SK-N-SH treated with all-trans-retinoic acid at 6 μM for 48 hours (cell line): ENCODE data around the gene IGSF9.

ENCODE experiments used
- ATAC-seq: fragments of 200-7000 bp; cut with Tn5 transposase; 3 replicates; pipeline ENCODE4 v1.9.1; 2020; ENCODE audit warnings: mild to moderate bottlenecking, moderate library complexity
- ARNTL ChIP-seq: fragments of 450-650 bp; formaldehyde crosslinking; IDR thresholded peaks from 2 replicates; pipeline ENCODE4 v1.5.0; 2020; ENCODE audit warnings: low read depth, mild to moderate bottlenecking, moderate library complexity, borderline replicate concordance
- CREB5 ChIP-seq: fragments of 250-450 bp; sonication (Bioruptor Pico); IDR thresholded peaks from 2 replicates; pipeline ENCODE4 v1.5.1; 2020; ENCODE audit warnings: low read depth, mild to moderate bottlenecking, moderate library complexity
- CSDC2 ChIP-seq: fragments of 250-450 bp; sonication (Bioruptor Pico); IDR thresholded peaks from 2 replicates; pipeline ENCODE4 v1.5.0; 2020; ENCODE audit warnings: mild to moderate bottlenecking, moderate library complexity
- CSRNP3 ChIP-seq: fragments of 250-450 bp; sonication (Bioruptor Pico); IDR thresholded peaks from 2 replicates; pipeline ENCODE4 v1.5.1; 2021; ENCODE audit warnings: mild to moderate bottlenecking, moderate library complexity
- ESRRG ChIP-seq: fragments of 250-450 bp; sonication (Bioruptor Pico); IDR thresholded peaks from 2 replicates; pipeline ENCODE4 v1.6.1; 2021; ENCODE audit warnings: mild to moderate bottlenecking
- GLIS3 ChIP-seq: fragments of 250-450 bp; sonication (Bioruptor Pico); IDR thresholded peaks from 2 replicates; pipeline ENCODE4 v1.5.0; 2020; ENCODE audit warnings: mild to moderate bottlenecking, moderate library complexity
- ISL1 ChIP-seq: fragments of 250-450 bp; sonication (Bioruptor Pico); IDR thresholded peaks from 2 replicates; pipeline ENCODE4 v2.1.2; 2022; ENCODE audit warnings: mild to moderate bottlenecking, moderate library complexity
- OSR1 ChIP-seq: fragments of 250-450 bp; sonication (Bioruptor Pico); IDR thresholded peaks from 2 replicates; pipeline ENCODE4 v1.8.0; 2022; ENCODE audit warnings: moderate library complexity, mild to moderate bottlenecking, inconsistent platforms
- POU6F1 ChIP-seq: fragments of 250-450 bp; sonication (Bioruptor Pico); IDR thresholded peaks from 2 replicates; pipeline ENCODE4 v1.8.0; 2021; ENCODE audit warnings: low read depth, mild to moderate bottlenecking, moderate library complexity, borderline replicate concordance
- PPARA ChIP-seq: fragments of 250-450 bp; sonication (Bioruptor Pico); IDR thresholded peaks from 2 replicates; pipeline ENCODE4 v1.5.0; 2020; ENCODE audit warnings: mild to moderate bottlenecking, borderline replicate concordance
- RARB ChIP-seq: fragments of 250-450 bp; sonication (Bioruptor Pico); IDR thresholded peaks from 2 replicates; pipeline ENCODE4 v1.8.0; 2021; ENCODE audit warnings: mild to moderate bottlenecking, moderate library complexity
- SNAI2 ChIP-seq: fragments of 250-450 bp; sonication (Bioruptor Pico); IDR thresholded peaks from 2 replicates; pipeline ENCODE4 v1.5.0; 2020; ENCODE audit warnings: mild to moderate bottlenecking, moderate library complexity
- TCF4 ChIP-seq: fragments of 250-450 bp; sonication (Bioruptor Pico); IDR thresholded peaks from 2 replicates; pipeline ENCODE4 v1.8.0; 2021; ENCODE audit warnings: mild to moderate bottlenecking, moderate library complexity, borderline replicate concordance
- TOX ChIP-seq: fragments of 250-450 bp; sonication (Bioruptor Pico); IDR thresholded peaks from 2 replicates; pipeline ENCODE4 v1.8.0; 2021; ENCODE audit warnings: mild to moderate bottlenecking, moderate library complexity, borderline replicate concordance
- TSHZ2 ChIP-seq: fragments of 250-450 bp; sonication (Bioruptor Pico); IDR thresholded peaks from 2 replicates; pipeline ENCODE4 v1.5.0; 2020; ENCODE audit warnings: mild to moderate bottlenecking, moderate library complexity
- ZC3H10 ChIP-seq: fragments of 250-450 bp; sonication (Bioruptor Pico); IDR thresholded peaks from 2 replicates; pipeline ENCODE4 v1.5.1; 2021; ENCODE audit warnings: mild to moderate bottlenecking, moderate library complexity
- ZFP3 ChIP-seq: fragments of 250-450 bp; sonication (Bioruptor Pico); IDR thresholded peaks from 2 replicates; pipeline ENCODE4 v1.5.0; 2020; ENCODE audit warnings: mild to moderate bottlenecking, moderate library complexity
- ZFP30 ChIP-seq: fragments of 450-650 bp; formaldehyde crosslinking; IDR thresholded peaks from 2 replicates; pipeline ENCODE4 v1.5.0; 2022; ENCODE audit warnings: mild to moderate bottlenecking, moderate library complexity
- ZNF565 ChIP-seq: fragments of 450-650 bp; formaldehyde crosslinking; conservative IDR thresholded peaks from 2 replicates; pipeline ENCODE4 v1.5.0; 2020; ENCODE audit warnings: low read depth, mild to moderate bottlenecking, moderate library complexity
- ZNF70 ChIP-seq: fragments of 450-650 bp; formaldehyde crosslinking; IDR thresholded peaks from 2 replicates; pipeline ENCODE4 v1.5.0; 2020; ENCODE audit warnings: mild to moderate bottlenecking, moderate library complexity

The IGSF9 gene

GRCh38 chr1:159991513-159991912 is 46.1 kb upstream of the IGSF9 start (continued):
- TF ChIP-seq TOX (no peak), ZC3H10 (CRISPR knock-in tag) (no peak)
- TF ChIP-seq, all 23 proteins: peak for 0

GRCh38 chr1:159990005-159990404 is 44.6 kb upstream of the IGSF9 start:
- TF ChIP-seq RARB (CRISPR knock-in tag) (no peak), CREB5 (CRISPR knock-in tag) (no peak), ZFP3 (no peak), POU6F1 (CRISPR knock-in tag) (no peak), ZFP30 (CRISPR knock-in tag) (no peak), TCF4 (CRISPR knock-in tag) (no peak), TSHZ2 (no peak), PPARA (CRISPR knock-in tag) (no peak), OSR1 (no peak), ZNF70 (CRISPR knock-in tag) (no peak), ESRRG (CRISPR knock-in tag) (no peak), CSRNP3 (CRISPR knock-in tag) (no peak), GLIS3 (no peak), ZNF565 (no peak)
- no peak for ATAC-seq

GRCh38 chr1:159989581-159989980 is 44.2 kb upstream of the IGSF9 start:
- TF ChIP-seq POU6F1 (CRISPR knock-in tag) (no peak), OSR1 (no peak), PPARA (CRISPR knock-in tag) (no peak), GLIS3 (no peak), CSDC2 (CRISPR knock-in tag) (no peak), ESRRG (CRISPR knock-in tag) (no peak), ZC3H10 (CRISPR knock-in tag) (no peak), RARB (CRISPR knock-in tag) (no peak), ARNTL (no peak), TCF4 (CRISPR knock-in tag) (no peak), TSHZ2 (no peak), ISL1 (CRISPR knock-in tag) (no peak), CSRNP3 (CRISPR knock-in tag) (no peak), SNAI2 (CRISPR knock-in tag) (no peak)
- ATAC-seq, result no peak
